Keratinocyte (primary cell): Measurements from ENCODE around the gene ABCC10. TPM values are rescaled to one million over a fixed set of nuclear protein-coding genes. Genes with fewer than 3 reads are reported as not detected.

Source experiments
- DNase-seq: peaks from one replicate; pipeline ENCODE4 v3.0.0-alpha.2; 2011; ENCODE audit warnings: low read depth, missing footprints, low spot score
- FAIRE-seq: peaks from 2 replicates; lab custom pipeline; 2011; peaks lifted over from hg19 to GRCh38; lab: Jason Lieb, UNC
- H2AFZ ChIP-seq: 2 replicates; pipeline ENCODE4 v1.6.0; 2012; ENCODE audit warnings: low read length, control low read depth, inconsistent platforms; ENCODE audit not compliant: control insufficient read depth
- H3K27ac ChIP-seq: 2 replicates; pipeline ENCODE4 v1.5.1; 2011; ENCODE audit warnings: low read length; ENCODE audit not compliant: control insufficient read depth, insufficient read depth
- H3K27me3 ChIP-seq: 3 replicates; pipeline ENCODE4 v1.6.0; 2011; ENCODE audit warnings: low read length; ENCODE audit not compliant: control insufficient read depth, insufficient read depth; ENCODE audit errors: extremely low read depth
- H3K36me3 ChIP-seq, 2 experiments: 2 replicates in 1 of 2; 3 replicates in 1 of 2; pipeline ENCODE4 v1.5.1; 2011; ENCODE audit warnings: low read length in 2 of 2, mild to moderate bottlenecking in 1 of 2; ENCODE audit not compliant: control insufficient read depth in 2 of 2, insufficient read depth in 2 of 2; ENCODE audit errors: extremely low read depth in 1 of 2
- H3K4me1 ChIP-seq: 3 replicates; pipeline ENCODE4 v1.5.1; 2011; ENCODE audit warnings: low read length; ENCODE audit not compliant: control insufficient read depth, insufficient read depth; ENCODE audit errors: extremely low read depth
- H3K4me2 ChIP-seq: 3 replicates; pipeline ENCODE4 v1.6.0; 2011; ENCODE audit warnings: low read depth, low read length; ENCODE audit not compliant: control insufficient read depth, insufficient read depth; ENCODE audit errors: extremely low read depth
- H3K4me3 ChIP-seq, 3 experiments: fragments of 200-600 bp in 1 of 3; sonication (generic) in 1 of 3; 2 replicates in 2 of 3; 3 replicates in 1 of 3; pipeline ENCODE4 v1.5.1; 2011 to 2016; ENCODE audit warnings: low read length in 3 of 3, mild to moderate bottlenecking in 3 of 3, control low read depth in 2 of 3, inconsistent platforms in 1 of 3, low read depth in 1 of 3, mixed read lengths in 1 of 3, mixed run types in 1 of 3, moderate library complexity in 1 of 3; ENCODE audit not compliant: control insufficient read depth in 2 of 3, insufficient read depth in 2 of 3; ENCODE audit errors: extremely low read depth in 1 of 3
- H3K79me2 ChIP-seq: 2 replicates; pipeline ENCODE4 v1.6.0; 2012; ENCODE audit warnings: low read length; ENCODE audit not compliant: control insufficient read depth, insufficient read depth
- H3K9ac ChIP-seq: 3 replicates; pipeline ENCODE4 v1.6.0; 2011; ENCODE audit warnings: low read length; ENCODE audit not compliant: control insufficient read depth, insufficient read depth; ENCODE audit errors: extremely low read depth
- H3K9me1 ChIP-seq: 3 replicates; pipeline ENCODE4 v1.6.0; 2011; ENCODE audit warnings: low read length; ENCODE audit not compliant: control insufficient read depth, insufficient read depth; ENCODE audit errors: extremely low read depth
- H3K9me3 ChIP-seq: 2 replicates; pipeline ENCODE4 v1.5.1; 2012; ENCODE audit warnings: low read depth, low read length; ENCODE audit not compliant: control insufficient read depth
- H4K20me1 ChIP-seq: 3 replicates; pipeline ENCODE4 v1.6.0; 2011; ENCODE audit warnings: low read length; ENCODE audit not compliant: control insufficient read depth, insufficient read depth; ENCODE audit errors: extremely low read depth
- CTCF ChIP-seq, 3 experiments: IDR thresholded peaks in 1 of 3; conservative IDR thresholded peaks in 1 of 3; optimal IDR thresholded peaks in 1 of 3; 2 replicates in 2 of 3; 3 replicates in 1 of 3; pipeline versions ENCODE3 to v1.5.1; 2011; ENCODE audit warnings: low read length in 3 of 3, mild to moderate bottlenecking in 3 of 3, moderate library complexity in 2 of 3, control low read depth in 1 of 3, inconsistent platforms in 1 of 3; ENCODE audit not compliant: insufficient read depth in 2 of 3; ENCODE audit errors: extremely low read depth in 1 of 3
- EZH2 ChIP-seq: IDR thresholded peaks from one replicate; pipeline ENCODE4 v1.6.1; 2012; ENCODE audit warnings: inconsistent platforms, mild to moderate bottlenecking, low read length, moderate library complexity
- dilution Hi-C: fragments of 300-500 bp; cut with MboI; formaldehyde crosslinking; loops from one replicate; pipeline ENCODE4 v1.7.0; 2020; ENCODE audit warnings: low sequenced_read_pairs; ENCODE audit not compliant: extremely low pct_ligation_motif_present
- polyA plus RNA-seq, 5 experiments: library from polyadenylated mRNA; depleted of rRNA in 3 of 5; stranded (reverse) in 3 of 5; stranded (forward) in 1 of 5; unstranded in 1 of 5; fragments of >200 nt; gene quantifications; 1 replicate in 1 of 5; 2 replicates in 3 of 5; 3 replicates in 1 of 5; pipeline versions ENCODE4 v1.2.1 to v1.2.3, GENCODE V29; 2011 to 2012; ENCODE audit warnings: missing spikeins in 2 of 5, low read depth in 1 of 5, low replicate concordance in 1 of 5

The ABCC10 gene
- polyA plus RNA-seq, 1 donor (not counting 4 experiments of a cell fraction or from before 2014, with no cell fraction given), result 17.9 TPM

- Histone ChIP-seq H3K27me3 (no peaks in the 10 kb centered on the region), H3K4me2 (peak overlapping the region; percentile 69), H2AFZ (no peak overlapping the region), H4K20me1 (no peaks in the 10 kb centered on the region), H3K4me1 (peaks cover 59% of the 10 kb centered on the region), H3K9me1 (peaks cover 2% of the 10 kb centered on the region), H3K9me3 (no peaks in the 10 kb centered on the region), H3K36me3 (peaks cover 7 to 31% of the 10 kb centered on the region in 2 experiments), H3K4me3 (no peak overlapping the region), H3K9ac (no peak overlapping the region), H3K27ac (peak overlapping the region; percentile 32), H3K79me2 (peaks cover 17% of the 10 kb centered on the region)
- TF ChIP-seq CTCF (optimal IDR thresholded peaks at IDR 0.05 in 1 of 3, IDR thresholded peaks at IDR 0.05 in 1 of 3, conservative IDR thresholded peaks at IDR 0.05 in 1 of 3; ENCODE audit: extremely low read depth in 1 of 3, insufficient read depth in 2 of 3, low read length in 3 of 3) (no peak), EZH2 (no peak)
- dilution Hi-C loops, result no loop called here
- no peak for DNase-seq
- peak; percentile 88 for FAIRE-seq
Observed at GRCh38 chr6:43493833-43494232, 66.5 kb downstream of the ABCC10 start.

GRCh38 chr6:43494321-43494720 lies 67.0 kb downstream of the ABCC10 start:
- Histone ChIP-seq H3K4me3 (no peak overlapping the region), H3K27me3 (no peaks in the 10 kb centered on the region), H3K9me1 (no peaks in the 10 kb centered on the region), H4K20me1 (no peaks in the 10 kb centered on the region), H3K9ac (no peak overlapping the region), H3K4me2 (peak overlapping the region; percentile 69), H3K9me3 (no peaks in the 10 kb centered on the region), H2AFZ (no peak overlapping the region), H3K4me1 (peaks cover 59% of the 10 kb centered on the region), H3K27ac (peak overlapping the region; percentile 79), H3K36me3 (peaks cover 12 to 31% of the 10 kb centered on the region in 2 experiments), H3K79me2 (peaks cover 13% of the 10 kb centered on the region)
- dilution Hi-C loops, result no loop called here
- TF ChIP-seq CTCF (optimal IDR thresholded peaks at IDR 0.05 in 1 of 3, IDR thresholded peaks at IDR 0.05 in 1 of 3, conservative IDR thresholded peaks at IDR 0.05 in 1 of 3; ENCODE audit: extremely low read depth in 1 of 3, insufficient read depth in 2 of 3, low read length in 3 of 3) (no peak), EZH2 (no peak)
- no peak for FAIRE-seq
- no peak for DNase-seq
